ENCODE measurements around the gene ZNF287.
A peak's percentile ranks its signal among the peaks of the same experiment; 100 is the strongest.

The ZNF287 gene

DNA sequence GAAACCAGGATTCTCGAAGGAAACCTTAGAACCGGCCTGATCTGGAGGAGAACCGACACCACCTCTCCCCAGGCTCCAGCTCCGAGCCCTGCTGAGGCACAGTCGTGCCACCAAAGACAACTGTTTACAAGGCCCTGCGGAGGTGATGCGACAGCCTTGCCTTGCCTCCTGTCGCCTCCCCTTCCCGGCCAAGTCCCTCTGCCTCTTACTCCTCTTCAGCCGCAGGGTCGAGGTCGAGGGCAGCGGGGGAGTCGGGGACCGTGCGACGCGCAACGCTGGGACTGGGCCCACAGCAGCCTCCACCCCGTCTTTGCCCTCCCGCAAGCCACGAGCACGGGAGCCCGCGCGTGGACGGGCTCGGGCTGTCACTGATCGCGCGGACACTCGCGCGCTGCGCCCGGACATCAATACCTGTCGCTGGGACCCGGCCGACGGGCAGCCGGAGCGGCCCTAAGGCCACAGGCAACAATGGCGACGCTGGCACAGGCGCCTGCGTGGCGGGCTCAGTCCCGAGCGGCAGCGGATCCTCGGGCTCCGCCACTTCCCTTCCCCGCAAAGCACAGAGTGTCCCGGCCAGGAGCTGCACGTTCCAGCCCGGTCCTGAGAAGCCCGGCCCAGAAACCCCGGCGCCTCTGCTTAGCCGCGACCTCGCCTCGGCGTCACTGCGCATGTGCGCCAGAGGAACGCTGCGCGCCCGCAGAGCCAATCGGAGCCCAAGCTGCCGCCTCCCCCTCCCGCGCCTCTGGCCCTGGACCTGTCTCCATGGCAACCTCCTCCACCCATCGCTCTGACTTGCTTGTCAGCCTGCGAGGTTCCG, at the start of gene ZNF287:
ZNF287 (minus strand) TSS at position 664 of the 817 bp plus-strand sequence. CDS start 1,473 bp downstream, outside the sequence.
- peak; percentile 78 for DNase-seq (ENCODE audit: extremely low read depth, low read depth)
- TF ChIP-seq, protein P1, sequence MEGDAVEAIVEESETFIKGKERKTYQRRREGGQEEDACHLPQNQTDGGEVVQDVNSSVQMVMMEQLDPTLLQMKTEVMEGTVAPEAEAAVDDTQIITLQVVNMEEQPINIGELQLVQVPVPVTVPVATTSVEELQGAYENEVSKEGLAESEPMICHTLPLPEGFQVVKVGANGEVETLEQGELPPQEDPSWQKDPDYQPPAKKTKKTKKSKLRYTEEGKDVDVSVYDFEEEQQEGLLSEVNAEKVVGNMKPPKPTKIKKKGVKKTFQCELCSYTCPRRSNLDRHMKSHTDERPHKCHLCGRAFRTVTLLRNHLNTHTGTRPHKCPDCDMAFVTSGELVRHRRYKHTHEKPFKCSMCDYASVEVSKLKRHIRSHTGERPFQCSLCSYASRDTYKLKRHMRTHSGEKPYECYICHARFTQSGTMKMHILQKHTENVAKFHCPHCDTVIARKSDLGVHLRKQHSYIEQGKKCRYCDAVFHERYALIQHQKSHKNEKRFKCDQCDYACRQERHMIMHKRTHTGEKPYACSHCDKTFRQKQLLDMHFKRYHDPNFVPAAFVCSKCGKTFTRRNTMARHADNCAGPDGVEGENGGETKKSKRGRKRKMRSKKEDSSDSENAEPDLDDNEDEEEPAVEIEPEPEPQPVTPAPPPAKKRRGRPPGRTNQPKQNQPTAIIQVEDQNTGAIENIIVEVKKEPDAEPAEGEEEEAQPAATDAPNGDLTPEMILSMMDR (IDR thresholded peaks at IDR 0.05; ENCODE audit: low read depth, low read length) = no peak

DNA sequence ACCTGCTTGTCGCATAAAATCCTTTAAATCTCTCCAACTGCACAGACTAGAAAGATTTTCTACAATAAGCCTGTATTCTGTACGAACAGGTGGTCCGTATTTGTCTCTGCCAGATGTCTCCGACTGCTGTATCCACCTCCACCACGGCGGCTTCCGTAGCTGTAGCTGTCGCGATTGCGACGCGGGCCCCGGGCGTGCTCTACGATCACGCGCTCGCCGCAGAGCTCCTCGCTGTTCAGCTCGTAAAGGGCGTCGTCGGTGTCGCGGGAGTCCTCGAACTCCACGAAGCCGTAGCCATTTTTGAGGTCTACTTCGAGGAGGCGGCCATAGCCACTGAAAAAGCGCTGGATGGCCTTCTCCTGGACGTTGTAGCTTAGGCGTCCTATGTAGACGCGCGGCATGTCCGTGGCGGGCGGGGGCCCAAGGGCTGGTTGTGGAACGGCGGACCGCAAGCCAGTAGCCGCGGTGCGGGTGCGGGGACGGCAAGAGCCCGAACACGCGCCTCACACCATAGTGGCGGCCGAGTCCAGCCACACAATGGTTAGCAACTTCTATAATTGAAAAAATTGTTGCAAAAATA, 48.6 kb upstream of the ZNF287 start:
- TF ChIP-seq, protein P1 (IDR thresholded peaks at IDR 0.05; ENCODE audit: low read depth, low read length) = no peak

DNA sequence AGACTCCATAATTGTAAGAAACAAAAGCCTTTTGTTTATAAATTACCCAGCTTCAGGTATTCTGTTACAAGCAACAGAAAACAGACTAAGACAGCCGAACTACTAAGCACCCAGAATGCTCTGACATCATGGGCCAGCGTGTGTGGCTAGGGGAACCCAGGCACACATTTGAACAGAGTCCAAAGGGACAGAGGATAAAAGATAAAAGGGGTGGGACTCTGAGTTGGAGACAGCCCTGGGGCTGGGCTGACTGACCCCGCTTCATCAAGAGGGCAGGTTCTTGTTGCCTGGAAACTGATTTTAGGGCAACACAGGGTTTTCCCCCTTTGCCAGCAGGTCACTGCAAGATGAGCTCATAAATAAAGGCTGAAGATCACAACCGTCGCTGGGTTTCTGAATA, 30.5 kb upstream of the ZNF287 start:
- no peak for DNase-seq (ENCODE audit: extremely low read depth, low read depth)
- TF ChIP-seq, protein P1 (IDR thresholded peaks at IDR 0.05; ENCODE audit: low read depth, low read length) = no peak

More for the DNA sequence above, 48.6 kb upstream of the ZNF287 start:
- no peak for DNase-seq (ENCODE audit: extremely low read depth, low read depth)

DNA sequence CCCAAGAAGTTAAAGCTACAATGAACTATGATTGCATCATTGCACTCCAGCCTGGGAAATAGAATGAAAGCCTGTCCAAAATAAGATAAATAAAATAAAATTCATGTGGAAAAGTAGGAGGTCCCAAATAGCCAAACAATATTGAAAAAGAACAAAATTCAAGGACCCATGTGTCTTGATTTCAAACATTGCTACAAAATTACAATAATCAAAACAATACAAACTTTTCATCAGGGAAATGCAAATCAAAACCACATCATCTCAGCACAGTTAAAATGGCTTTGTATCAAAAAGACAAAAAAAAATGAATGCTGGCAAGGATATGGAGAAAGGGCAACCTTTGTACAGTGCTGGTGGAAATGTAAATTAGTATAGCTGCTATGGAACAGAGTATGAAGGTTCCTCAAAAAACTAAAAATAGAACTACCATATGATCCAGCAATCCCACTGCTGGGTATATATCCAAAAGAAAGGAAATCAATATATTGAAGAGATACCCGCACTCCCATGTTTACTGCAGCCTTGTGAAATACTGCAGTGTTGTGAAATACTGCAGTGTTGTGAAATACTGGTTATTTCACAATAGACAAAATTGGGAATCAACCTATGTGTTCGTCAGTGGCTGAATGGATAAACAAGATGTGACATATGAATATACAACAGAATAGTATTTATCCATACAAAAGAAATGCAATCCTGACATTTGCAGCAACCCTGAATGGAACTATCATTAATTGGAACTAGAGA, 24.5 kb upstream of the ZNF287 start:
- DNase-seq (ENCODE audit: extremely low read depth, low read depth) = peak; percentile 39
- TF ChIP-seq, protein P1 (IDR thresholded peaks at IDR 0.05; ENCODE audit: low read depth, low read length) = no peak

DNA sequence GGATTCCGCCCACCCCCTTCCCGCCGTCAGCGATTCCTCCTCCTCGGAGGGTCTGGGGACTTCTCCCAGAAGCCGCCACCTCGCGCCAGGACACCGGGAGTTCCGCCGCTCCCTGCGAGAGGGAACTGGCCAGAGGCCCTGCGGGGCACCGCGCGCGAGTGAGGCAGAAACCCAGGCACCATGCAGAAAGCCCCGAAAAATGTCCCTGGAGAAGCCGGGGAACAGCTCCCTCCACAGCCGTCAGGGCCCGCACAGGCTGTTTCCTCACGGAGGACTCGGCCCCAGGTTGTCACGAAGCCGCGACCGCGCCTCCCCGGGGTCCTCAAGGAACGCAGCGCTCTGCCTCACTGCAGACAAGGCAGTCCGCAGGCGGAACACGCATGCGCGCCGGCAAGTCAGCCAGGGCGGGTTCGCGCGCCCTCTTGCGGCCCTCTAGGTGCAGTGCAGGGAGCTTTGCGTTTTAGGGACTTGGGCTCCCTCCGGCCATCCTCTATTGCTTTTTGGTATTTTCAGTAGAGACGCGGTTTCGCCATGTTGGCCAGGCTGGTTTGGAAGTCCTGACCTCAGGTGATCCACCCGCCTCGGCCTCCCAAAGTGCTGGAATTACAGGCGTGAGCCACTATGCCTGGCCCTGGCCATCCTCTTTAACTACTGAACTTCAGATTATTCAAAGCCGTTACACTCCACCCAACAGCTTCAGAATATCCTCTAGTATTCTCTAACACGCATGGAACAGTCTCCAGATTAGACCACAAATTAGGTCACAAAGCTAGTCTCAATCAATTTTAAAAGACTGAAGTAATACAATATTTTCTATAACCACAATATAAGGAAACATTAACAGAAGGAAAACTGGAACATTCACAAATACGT, 20.3 kb upstream of the ZNF287 start:
- TF ChIP-seq, protein P1 (IDR thresholded peaks at IDR 0.05; ENCODE audit: low read depth, low read length) = peak; percentile 99
- DNase-seq (ENCODE audit: extremely low read depth, low read depth) = peak; percentile 48

DNA sequence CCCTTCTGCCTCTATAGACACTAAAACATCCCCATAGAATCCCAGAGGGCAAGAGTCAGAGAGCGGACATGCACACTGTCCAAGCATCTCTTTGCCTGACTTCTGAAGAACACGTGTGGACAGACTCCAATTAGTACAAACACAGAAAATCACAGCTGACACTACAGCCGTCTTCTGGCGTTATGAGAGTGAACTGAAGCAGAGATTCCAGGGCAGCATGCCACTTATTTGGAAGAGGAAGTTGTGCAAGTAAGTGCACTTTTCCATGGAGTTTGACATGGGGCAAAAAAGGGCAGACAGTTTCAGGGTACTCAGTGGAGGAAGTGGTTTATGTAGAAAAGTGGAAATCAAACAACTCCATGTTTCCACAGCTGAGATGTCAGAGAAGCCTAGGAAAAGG, 16.8 kb upstream of the ZNF287 start:
- TF ChIP-seq, protein P1 (IDR thresholded peaks at IDR 0.05; ENCODE audit: low read depth, low read length) = no peak
- no peak for DNase-seq (ENCODE audit: extremely low read depth, low read depth)
